RCC 7860 (cell line): Measurements from ENCODE around the gene RNF217.
"Not testable (repeated sequence)": the region's sequence is repeated elsewhere in the genome, so short reads cannot be mapped to it uniquely, and the experiment has no call there.

Experiments
- DNase-seq: peaks from one replicate; pipeline ENCODE4 v3.0.0-alpha.2; 2015; ENCODE audit warnings: low spot score
- FAIRE-seq: peaks from 2 replicates; lab custom pipeline; 2012; peaks lifted over from hg19 to GRCh38; lab: Jason Lieb, UNC

The RNF217 gene

GRCh38 chr6:125048274-125048673, 86.0 kb downstream of the RNF217 start:
- FAIRE-seq: no peak
- no peak for DNase-seq

- FAIRE-seq (no peak), DNase-seq (no peak)
Observed at GRCh38 chr6:125050663-125051318, 88.6 kb downstream of the RNF217 start.

- FAIRE-seq: no peak
- DNase-seq: no peak
Observed at GRCh38 chr6:125053809-125054208, 91.6 kb downstream of the RNF217 start.

- no peak for FAIRE-seq
- no peak for DNase-seq
Observed at GRCh38 chr6:125054331-125054730, 92.1 kb downstream of the RNF217 start.

- no peak for FAIRE-seq
Observed at GRCh38 chr6:125057392-125058246, 95.4 kb downstream of the RNF217 start.

GRCh38 chr6:125058546-125058945, 96.3 kb downstream of the RNF217 start:
- DNase-seq (no peak), FAIRE-seq (no peak)

More at GRCh38 chr6:125057392-125058246, 95.4 kb downstream of the RNF217 start:
- no peak for DNase-seq

- DNase-seq (no peak), FAIRE-seq (no peak)
Observed at GRCh38 chr6:125063307-125063706, 101.1 kb downstream of the RNF217 start.

- FAIRE-seq: no peak
- no peak for DNase-seq
Observed at GRCh38 chr6:125066140-125066539, 103.9 kb downstream of the RNF217 start.

GRCh38 chr6:125066964-125067363, 104.7 kb downstream of the RNF217 start:
- FAIRE-seq (no peak), DNase-seq (peak; percentile 9)

- no peak for FAIRE-seq
- no peak for DNase-seq
Observed at GRCh38 chr6:125067552-125067951, 105.3 kb downstream of the RNF217 start.

GRCh38 chr6:125073071-125073470, 110.8 kb downstream of the RNF217 start:
- DNase-seq (no peak), FAIRE-seq (no peak)

- DNase-seq: no peak
- no peak for FAIRE-seq
Observed at GRCh38 chr6:125074120-125074519, 111.9 kb downstream of the RNF217 start.

- not testable (repeated sequence) for FAIRE-seq, DNase-seq
Observed at GRCh38 chr6:125075073-125075472, 112.8 kb downstream of the RNF217 start.

- FAIRE-seq (no peak), DNase-seq (no peak)
Observed at GRCh38 chr6:125075741-125076481, 113.7 kb downstream of the RNF217 start.

GRCh38 chr6:125076482-125076742, 114.2 kb downstream of the RNF217 start:
- FAIRE-seq (no peak), DNase-seq (no peak)

- DNase-seq (no peak), FAIRE-seq (no peak)
Observed at GRCh38 chr6:125077453-125077852, 115.2 kb downstream of the RNF217 start.

GRCh38 chr6:125078602-125079321, 116.5 kb downstream of the RNF217 start:
- FAIRE-seq: no peak
- DNase-seq: no peak

GRCh38 chr6:125082908-125083683, 120.9 kb downstream of the RNF217 start:
- no peak for DNase-seq

GRCh38 chr6:125083684-125083990, 121.4 kb downstream of the RNF217 start:
- FAIRE-seq: no peak
- no peak for DNase-seq

More at GRCh38 chr6:125082908-125083683, 120.9 kb downstream of the RNF217 start:
- FAIRE-seq: no peak

GRCh38 chr6:125086716-125087115, 124.5 kb downstream of the RNF217 start:
- FAIRE-seq: no peak

More at GRCh38 chr6:125086716-125087115, 124.5 kb downstream of the RNF217 start:
- DNase-seq: no peak
